Esophagus squamous epithelium (tissue), 4 donors: ENCODE results near the gene ANKS1B.

Experiments
- POLR2A ChIP-seq, 4 donors: fragments of 450-650 bp; IDR thresholded peaks; one replicate each; pipeline ENCODE4 v1.6.1; 2017; ENCODE audit warnings: antibody characterized with exemption in 4 of 4, mild to moderate bottlenecking in 4 of 4, moderate library complexity in 3 of 4
- TF ChIP-seq, protein P1 (sequence below), 6 experiments: fragments of 450-650 bp in 4 of 6; fragments of 200-600 bp in 2 of 6; sonication (generic) in 2 of 6; IDR thresholded peaks; one replicate each; pipeline ENCODE4 v1.5.1; 2016 to 2019; ENCODE audit warnings: antibody characterized with exemption in 6 of 6, mild to moderate bottlenecking in 4 of 6, moderate library complexity in 4 of 6

DNA sequence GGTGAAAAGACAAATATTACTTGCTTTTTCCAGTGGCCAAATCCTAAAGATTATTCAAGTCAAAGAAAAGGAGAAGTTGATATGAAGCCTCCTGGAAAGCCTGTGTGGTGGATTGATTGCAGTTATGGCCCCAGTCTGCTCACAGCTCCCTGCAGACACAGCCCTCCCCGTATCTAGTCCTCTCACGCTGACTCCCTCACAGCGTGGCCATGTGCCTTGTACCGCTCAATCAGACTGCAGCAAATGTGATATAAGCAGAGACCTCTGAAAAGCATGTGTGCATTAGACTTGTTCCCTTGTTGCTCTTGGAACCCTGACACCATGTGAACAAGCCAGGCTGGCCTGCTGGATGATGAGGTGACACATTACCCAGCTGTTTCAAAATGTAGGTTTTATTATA is 735.2 kb downstream of the ANKS1B start:
- TF ChIP-seq, protein P1, sequence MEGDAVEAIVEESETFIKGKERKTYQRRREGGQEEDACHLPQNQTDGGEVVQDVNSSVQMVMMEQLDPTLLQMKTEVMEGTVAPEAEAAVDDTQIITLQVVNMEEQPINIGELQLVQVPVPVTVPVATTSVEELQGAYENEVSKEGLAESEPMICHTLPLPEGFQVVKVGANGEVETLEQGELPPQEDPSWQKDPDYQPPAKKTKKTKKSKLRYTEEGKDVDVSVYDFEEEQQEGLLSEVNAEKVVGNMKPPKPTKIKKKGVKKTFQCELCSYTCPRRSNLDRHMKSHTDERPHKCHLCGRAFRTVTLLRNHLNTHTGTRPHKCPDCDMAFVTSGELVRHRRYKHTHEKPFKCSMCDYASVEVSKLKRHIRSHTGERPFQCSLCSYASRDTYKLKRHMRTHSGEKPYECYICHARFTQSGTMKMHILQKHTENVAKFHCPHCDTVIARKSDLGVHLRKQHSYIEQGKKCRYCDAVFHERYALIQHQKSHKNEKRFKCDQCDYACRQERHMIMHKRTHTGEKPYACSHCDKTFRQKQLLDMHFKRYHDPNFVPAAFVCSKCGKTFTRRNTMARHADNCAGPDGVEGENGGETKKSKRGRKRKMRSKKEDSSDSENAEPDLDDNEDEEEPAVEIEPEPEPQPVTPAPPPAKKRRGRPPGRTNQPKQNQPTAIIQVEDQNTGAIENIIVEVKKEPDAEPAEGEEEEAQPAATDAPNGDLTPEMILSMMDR (IDR thresholded peaks at IDR 0.05), result no peak
- no peak for TF ChIP-seq POLR2A (IDR thresholded peaks at IDR 0.05)
